Loucy (cell line): Measurements from ENCODE around the gene RPS6KA2.

Experiments used
- CTCF ChIP-seq: fragments of 200-600 bp; sonication (generic); conservative IDR thresholded peaks from 2 replicates; pipeline ENCODE4 v1.5.1; 2014; ENCODE audit warnings: mild to moderate bottlenecking, antibody characterized with exemption, low read length
- EZH2phosphoT487 ChIP-seq: fragments of 200-600 bp; IDR thresholded peaks from 2 replicates; pipeline ENCODE4 v1.6.1; 2018; ENCODE audit warnings: antibody characterized with exemption, mild to moderate bottlenecking, moderate library complexity, borderline replicate concordance

- TF ChIP-seq CTCF (no peak), EZH2phosphoT487 (no peak)
These were observed 136.2 kb downstream of the RPS6KA2 start for GRCh38 chr6:166490671-166491500.
